Testis (tissue), 3 donors: Measurements from ENCODE around the gene ELP2. TPM values are rescaled to one million over a fixed set of nuclear protein-coding genes. Genes with fewer than 3 reads are reported as not detected.

Experiments used
- DNase-seq: peaks from one replicate; pipeline ENCODE4 v3.0.0-alpha.2; 2019
- H3K27ac ChIP-seq, 2 donors: fragments of 200-600 bp; sonication (generic); one replicate each; pipeline ENCODE4 v1.5.1; 2019
- H3K27me3 ChIP-seq: fragments of 200-600 bp; sonication (generic); one replicate; pipeline ENCODE4 v1.5.1; 2019
- H3K36me3 ChIP-seq: fragments of 200-600 bp; sonication (generic); one replicate; pipeline ENCODE4 v1.5.1; 2017; ENCODE audit warnings: low read depth; ENCODE audit errors: missing control alignments
- H3K4me1 ChIP-seq: fragments of 200-600 bp; sonication (generic); one replicate; pipeline ENCODE4 v1.5.1; 2019
- H3K4me3 ChIP-seq, 2 donors: fragments of 200-600 bp; sonication (generic); one replicate each; pipeline ENCODE4 v1.5.1; 2017 to 2019
- H3K9me3 ChIP-seq: fragments of 200-600 bp; sonication (generic); one replicate; pipeline ENCODE4 v1.5.1; 2017
- POLR2A ChIP-seq: fragments of 450-650 bp; IDR thresholded peaks from one replicate; pipeline ENCODE4 v1.6.1; 2017; ENCODE audit warnings: antibody characterized with exemption, mild to moderate bottlenecking, moderate library complexity
- WGBS, 2 donors: methylation state at CpG; one replicate each; pipeline ENCODE4 v1.1.5; 2018; 5-methylcytosine and 5-hydroxymethylcytosine counted together
- intact Hi-C: fragments of 100-400 bp; cut with DNase I; formaldehyde crosslinking; loops from one replicate; pipeline ENCODE4 v1.15.1; 2023; ENCODE audit warnings: low total_unique reads
- polyA plus RNA-seq: library from polyadenylated mRNA; stranded (reverse); fragments of 350-450 nt; fragmentation: Illumina TruSeq; extraction: RNeasy Lipid Tissue Mini Kit (QIAGEN cat#74804); gene quantifications from one replicate; pipeline ENCODE4 v1.2.3, GENCODE V29; 2014; ENCODE audit warnings: low read depth, low replicate concordance; ENCODE audit not compliant: insufficient read depth
- total RNA-seq, 2 donors: library from RNA; depleted of rRNA; stranded (reverse); fragments of >200 nt; gene quantifications; one replicate each; pipeline ENCODE4 v1.2.3, GENCODE V29; 2016
- TF ChIP-seq, protein P1 (sequence below), 3 experiments: fragments of 450-650 bp in 2 of 3; fragments of 200-600 bp in 1 of 3; sonication (generic) in 1 of 3; IDR thresholded peaks; one replicate each; pipeline ENCODE4 v1.5.1; 2016 to 2019; ENCODE audit warnings: antibody characterized with exemption in 3 of 3, mild to moderate bottlenecking in 2 of 3, moderate library complexity in 1 of 3

The ELP2 gene
- total and polyA plus RNA-seq, 3 donors from 2014 or later: 81.0 to 95.2 (median 94.8) TPM

DNA sequence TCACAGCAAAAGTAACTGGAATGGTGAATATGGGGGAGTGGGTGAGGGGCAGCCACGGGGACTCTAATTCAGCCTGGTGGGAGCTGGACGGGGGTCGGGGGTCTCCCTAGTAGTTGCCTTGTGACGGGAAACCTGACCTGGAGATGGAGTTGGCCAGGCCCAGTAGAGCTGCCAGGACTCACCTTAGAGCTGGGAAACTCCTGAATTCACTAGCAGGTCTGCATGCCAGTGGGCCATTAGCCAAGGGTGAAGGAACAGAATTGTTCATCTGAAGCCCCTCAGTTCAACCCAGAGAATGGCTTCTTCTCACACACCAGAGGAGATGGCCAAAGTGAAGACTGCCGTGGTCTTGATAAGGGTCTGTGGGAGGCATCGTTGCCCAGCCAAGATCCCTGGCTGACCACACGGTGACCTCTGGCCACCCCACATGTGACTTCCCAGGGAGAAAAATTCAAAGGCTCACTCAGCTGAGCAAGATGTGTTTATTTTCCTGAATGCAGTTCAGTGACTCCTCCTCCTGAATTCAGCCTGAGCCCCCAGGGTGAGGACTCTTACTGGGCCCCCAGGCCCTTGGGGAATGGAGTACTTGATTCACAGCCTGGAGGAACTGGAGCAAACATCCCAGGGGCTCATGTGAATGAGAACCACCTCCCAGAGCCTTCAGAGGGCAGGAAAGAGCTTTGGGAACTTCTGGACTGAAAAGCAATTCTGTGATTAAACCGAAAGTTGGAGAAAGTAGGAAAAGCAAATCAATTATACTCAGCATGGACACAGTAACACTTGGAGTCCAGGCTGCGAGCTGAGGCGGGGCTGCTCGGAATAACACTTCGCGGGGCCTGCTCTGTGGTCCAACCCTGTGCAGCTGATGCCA is 82.8 kb downstream of the ELP2 start:
- Histone ChIP-seq H3K27me3 (no peaks in the 10 kb centered on the region), H3K27ac (peak overlapping the region in 1 of 2 donors; percentile 7), H3K36me3 (no peaks in the 10 kb centered on the region), H3K4me3 (no peak overlapping the region), H3K4me1 (peaks cover 15% of the 10 kb centered on the region), H3K9me3 (no peaks in the 10 kb centered on the region)
- TF ChIP-seq, protein P1, sequence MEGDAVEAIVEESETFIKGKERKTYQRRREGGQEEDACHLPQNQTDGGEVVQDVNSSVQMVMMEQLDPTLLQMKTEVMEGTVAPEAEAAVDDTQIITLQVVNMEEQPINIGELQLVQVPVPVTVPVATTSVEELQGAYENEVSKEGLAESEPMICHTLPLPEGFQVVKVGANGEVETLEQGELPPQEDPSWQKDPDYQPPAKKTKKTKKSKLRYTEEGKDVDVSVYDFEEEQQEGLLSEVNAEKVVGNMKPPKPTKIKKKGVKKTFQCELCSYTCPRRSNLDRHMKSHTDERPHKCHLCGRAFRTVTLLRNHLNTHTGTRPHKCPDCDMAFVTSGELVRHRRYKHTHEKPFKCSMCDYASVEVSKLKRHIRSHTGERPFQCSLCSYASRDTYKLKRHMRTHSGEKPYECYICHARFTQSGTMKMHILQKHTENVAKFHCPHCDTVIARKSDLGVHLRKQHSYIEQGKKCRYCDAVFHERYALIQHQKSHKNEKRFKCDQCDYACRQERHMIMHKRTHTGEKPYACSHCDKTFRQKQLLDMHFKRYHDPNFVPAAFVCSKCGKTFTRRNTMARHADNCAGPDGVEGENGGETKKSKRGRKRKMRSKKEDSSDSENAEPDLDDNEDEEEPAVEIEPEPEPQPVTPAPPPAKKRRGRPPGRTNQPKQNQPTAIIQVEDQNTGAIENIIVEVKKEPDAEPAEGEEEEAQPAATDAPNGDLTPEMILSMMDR (IDR thresholded peaks at IDR 0.05): no peak
- TF ChIP-seq POLR2A: no peak
- 54 to 68% methylated on average over 13 of the region's 13 CpGs for WGBS, 2 donors
- intact Hi-C loops: no loop called here
- peak; percentile 42 for DNase-seq

DNA sequence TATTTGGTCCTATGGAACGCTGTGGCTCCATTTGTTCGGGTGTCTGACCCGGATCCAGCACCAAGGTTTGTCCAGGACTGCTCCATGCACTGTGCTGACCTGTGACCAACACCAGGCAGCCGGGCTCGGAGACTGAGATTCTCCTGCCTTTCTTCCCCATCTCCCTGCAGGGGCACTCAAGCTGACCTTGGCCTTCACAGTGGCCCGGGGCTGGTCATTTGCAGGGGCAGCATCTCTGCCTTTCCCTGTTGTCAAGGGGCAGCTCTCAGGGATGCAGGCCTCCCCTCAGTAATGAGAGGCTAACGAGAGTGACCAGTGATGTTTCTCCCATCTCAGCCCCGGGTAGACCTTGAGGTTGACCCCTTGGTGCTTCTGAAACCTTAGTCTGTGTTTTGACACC is 85.1 kb downstream of the ELP2 start:
- 89 to 92% methylated on average over 7 to 8 of the region's 8 CpGs for WGBS, 2 donors
- TF ChIP-seq, protein P1 (IDR thresholded peaks at IDR 0.05): no peak
- no peak for TF ChIP-seq POLR2A
- intact Hi-C loops: no loop called here
- Histone ChIP-seq H3K4me3 (no peak overlapping the region), H3K36me3 (no peaks in the 10 kb centered on the region), H3K4me1 (peaks cover 15% of the 10 kb centered on the region), H3K9me3 (no peaks in the 10 kb centered on the region), H3K27ac (no peak overlapping the region), H3K27me3 (no peaks in the 10 kb centered on the region)
- DNase-seq: no peak

DNA sequence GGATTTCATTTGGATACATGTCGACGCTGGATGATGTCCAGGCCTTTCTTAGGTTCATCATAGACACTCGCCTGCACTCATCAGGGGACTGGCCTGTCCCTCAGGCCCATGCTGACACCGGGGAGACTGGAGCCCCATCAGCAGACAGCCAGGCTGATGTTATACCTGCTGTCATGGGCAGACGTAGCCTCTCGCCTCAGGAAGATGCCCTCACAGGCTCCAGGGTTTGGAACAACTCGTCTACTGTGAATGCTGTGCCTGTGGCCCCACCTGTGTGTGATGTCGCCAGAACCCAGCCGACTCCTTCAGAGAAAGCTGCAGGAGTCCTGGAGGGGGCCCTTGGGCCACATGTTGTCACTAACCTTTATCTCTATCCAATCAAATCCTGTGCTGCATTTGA is 85.9 kb downstream of the ELP2 start:
- Histone ChIP-seq H3K27me3 (no peaks in the 10 kb centered on the region), H3K4me1 (peaks cover 15% of the 10 kb centered on the region), H3K9me3 (no peaks in the 10 kb centered on the region), H3K4me3 (no peak overlapping the region), H3K36me3 (no peaks in the 10 kb centered on the region), H3K27ac (no peak overlapping the region)
- 85 to 88% methylated on average over 5 to 9 of the region's 9 CpGs for WGBS, 2 donors
- intact Hi-C loops: no loop called here
- no peak for DNase-seq
- TF ChIP-seq, protein P1 (IDR thresholded peaks at IDR 0.05): no peak
- no peak for TF ChIP-seq POLR2A

DNA sequence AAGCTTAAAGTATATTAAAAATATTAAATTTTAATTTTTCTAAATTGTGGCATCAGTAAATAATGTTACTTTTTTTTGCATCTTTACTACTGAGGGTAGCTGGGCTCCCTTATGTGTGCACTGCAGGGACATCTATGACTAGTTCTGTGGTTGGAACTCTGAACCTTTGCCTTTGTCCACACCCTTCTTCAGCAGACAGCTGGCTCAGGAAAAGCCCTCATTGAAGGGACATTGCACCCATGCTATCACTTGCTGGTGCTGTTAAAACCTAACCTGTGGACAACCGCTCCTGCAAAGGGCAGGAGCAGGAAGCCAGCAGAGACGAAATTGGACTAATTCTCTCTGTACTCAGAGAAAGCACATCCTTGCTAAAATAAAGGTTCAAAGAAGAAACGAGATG is 87.6 kb downstream of the ELP2 start:
- TF ChIP-seq, protein P1 (IDR thresholded peaks at IDR 0.05): no peak
- no peak for TF ChIP-seq POLR2A
- no peaks in the 10 kb centered on the region for H3K36me3 ChIP-seq
- peaks cover 9% of the 10 kb centered on the region for H3K4me1 ChIP-seq
- WGBS, 2 donors: 95% methylated on average over 3 of the region's 3 CpGs
- intact Hi-C loops: no loop called here
- H3K27me3 ChIP-seq: no peaks in the 10 kb centered on the region
- no peak overlapping the region for H3K4me3 ChIP-seq
- no peak for DNase-seq
- H3K9me3 ChIP-seq: no peaks in the 10 kb centered on the region
- H3K27ac ChIP-seq: no peak overlapping the region

DNA sequence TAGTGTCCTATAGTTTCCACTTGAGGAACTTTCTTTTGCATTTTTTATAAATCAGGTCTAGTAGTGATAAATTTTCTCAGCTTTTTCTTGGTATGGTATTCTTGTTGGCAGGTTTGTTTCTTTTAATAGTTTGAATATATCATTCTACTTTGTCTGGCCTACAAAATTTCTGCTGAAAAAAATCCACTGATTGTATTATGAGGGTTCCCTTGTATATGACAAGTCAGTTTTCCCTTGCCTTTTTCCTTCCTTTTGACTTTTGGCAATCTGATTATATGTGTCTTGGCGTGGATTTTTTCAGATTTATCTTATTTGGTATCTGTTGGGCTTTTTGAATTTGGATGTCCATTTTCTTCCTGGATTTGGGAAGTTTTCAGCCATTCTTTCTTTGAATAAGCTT is 99.5 kb downstream of the ELP2 start:
- Histone ChIP-seq H3K27ac (no peak overlapping the region), H3K4me1 (no peaks in the 10 kb centered on the region), H3K36me3 (no peaks in the 10 kb centered on the region), H3K9me3 (no peaks in the 10 kb centered on the region), H3K27me3 (no peaks in the 10 kb centered on the region), H3K4me3 (no peak overlapping the region)
- intact Hi-C loops: no loop called here
- no peak for TF ChIP-seq POLR2A
- TF ChIP-seq, protein P1 (IDR thresholded peaks at IDR 0.05): no peak
- DNase-seq: no peak
- WGBS, 2 donors: 81 to 88% methylated on average over 1 of the region's 1 CpG
